HepG2 (cell line): ENCODE results near the gene TIMM44. TPM values are rescaled to one million over a fixed set of nuclear protein-coding genes. Genes with fewer than 3 reads are reported as not detected.

ENCODE experiments used
- ATAC-seq: fragments of 200-7000 bp; cut with Tn5 transposase; 3 replicates; pipeline ENCODE4 v1.9.1; 2020; ENCODE audit warnings: mild to moderate bottlenecking, moderate library complexity
- BruUV-seq: library from RNA; stranded (reverse); fragments of 400-500 nt; replicated peaks from 2 replicates; lab custom pipeline; 2021; lab: Mats Ljungman, UMichigan
- CTCF ChIA-PET: fragments of 300-600 bp; formaldehyde crosslinking; extraction: SDS; loops from one replicate; lab custom pipeline; 2021; ENCODE audit warnings: low total read pairs, inconsistent platforms, low intra/inter-chr PET ratio; lab: Yijun Ruan, JAX
- POLR2A ChIA-PET: fragments of 350-600 bp; sonication (Branson Sonifier 250); formaldehyde crosslinking; loops from one replicate; lab custom pipeline; 2020; ENCODE audit warnings: antibody characterized with exemption, inconsistent platforms; lab: Yijun Ruan, JAX
- DNase-seq: peaks from one replicate; pipeline ENCODE4 v3.0.0-alpha.2; 2015; ENCODE audit warnings: low spot score
- FAIRE-seq: peaks from 3 replicates; lab custom pipeline; 2011; peaks lifted over from hg19 to GRCh38; lab: Jason Lieb, UNC
- H2AFZ ChIP-seq: one replicate; pipeline ENCODE4 v1.6.1; 2011; ENCODE audit warnings: low read length, inconsistent platforms
- H3K27ac ChIP-seq: fragments of 300-600 bp; 3 replicates; pipeline ENCODE4 v1.8.0; 2011; ENCODE audit warnings: mixed run types, mild to moderate bottlenecking, mixed read lengths, low read length, inconsistent platforms; ENCODE audit not compliant: insufficient read depth; ENCODE audit errors: extremely low read length
- H3K27me3 ChIP-seq, 2 experiments: fragments of 200-600 bp in 1 of 2; 2 replicates in 1 of 2; 3 replicates in 1 of 2; pipeline versions ENCODE4 v1.6.0 to v1.8.0; 2011; ENCODE audit warnings: low read length in 2 of 2, mild to moderate bottlenecking in 2 of 2, moderate library complexity in 2 of 2, inconsistent platforms in 1 of 2; ENCODE audit not compliant: insufficient read depth in 2 of 2, control insufficient read depth in 1 of 2
- H3K36me3 ChIP-seq, 2 experiments: fragments of 200-600 bp in 1 of 2; replicated peaks in 1 of 2; 2 replicates in 1 of 2; 3 replicates in 1 of 2; pipeline versions ENCODE4 v1.5.1 to v1.8.0; 2011; ENCODE audit warnings: low read length in 2 of 2, inconsistent platforms in 1 of 2; ENCODE audit not compliant: insufficient read depth in 2 of 2, control insufficient read depth in 1 of 2
- H3K4me1 ChIP-seq: 2 replicates; pipeline ENCODE4 v1.5.1; 2012; ENCODE audit warnings: low read length, inconsistent platforms; ENCODE audit not compliant: insufficient read depth
- H3K4me2 ChIP-seq: 2 replicates; pipeline ENCODE4 v1.6.0; 2011; ENCODE audit warnings: low read depth, low read length, inconsistent platforms
- H3K4me3 ChIP-seq, 3 experiments: fragments of 200-600 bp in 1 of 3; sonication (generic), shearing (Covaris generic) in 1 of 3; replicated peaks in 1 of 3; 2 replicates each; pipeline ENCODE4 v1.5.1; 2011 to 2016; ENCODE audit warnings: low read length in 3 of 3, inconsistent platforms in 2 of 3, low read depth in 2 of 3, mild to moderate bottlenecking in 2 of 3, control low read depth in 1 of 3, mixed read lengths in 1 of 3; ENCODE audit not compliant: insufficient read depth in 1 of 3
- H3K79me2 ChIP-seq: one replicate; pipeline ENCODE4 v1.6.1; 2011; ENCODE audit warnings: low read length, inconsistent platforms; ENCODE audit not compliant: insufficient read depth
- H3K9ac ChIP-seq: 2 replicates; pipeline ENCODE4 v1.6.0; 2011; ENCODE audit warnings: mild to moderate bottlenecking, low read depth, low read length, inconsistent platforms; ENCODE audit not compliant: insufficient read depth
- H3K9me3 ChIP-seq: 2 replicates; pipeline ENCODE4 v1.5.1; 2012; ENCODE audit warnings: mild to moderate bottlenecking, low read length
- H4K20me1 ChIP-seq: 2 replicates; pipeline ENCODE4 v1.6.0; 2011; ENCODE audit warnings: inconsistent platforms, mild to moderate bottlenecking, low read length, moderate library complexity; ENCODE audit not compliant: insufficient read depth
- ARNT ChIP-seq: fragments of 450-650 bp; IDR thresholded peaks from 2 replicates; pipeline ENCODE4 v1.6.1; 2017
- ASH2L ChIP-seq: fragments of 300-600, 200-600 bp; sonication (generic); IDR thresholded peaks from 2 replicates; pipeline ENCODE4 v1.7.0; 2017; ENCODE audit warnings: low read depth, mild to moderate bottlenecking, moderate library complexity, mixed read lengths, low read length; ENCODE audit not compliant: insufficient read length
- CBFB ChIP-seq: sonication (generic); formaldehyde crosslinking; IDR thresholded peaks from 2 replicates; pipeline ENCODE4 v1.4.0; 2020; ENCODE audit warnings: missing genetic modification reagents
- CBX2 ChIP-seq, 2 experiments: fragments of 200-600 bp in 1 of 2; sonication (generic); formaldehyde crosslinking in 1 of 2; IDR thresholded peaks; 2 replicates each; pipeline versions ENCODE4 v1.7.0 to v1.8.1; 2018 to 2022; ENCODE audit warnings: low read depth in 2 of 2, low read length in 1 of 2, mild to moderate bottlenecking in 1 of 2, missing genetic modification reagents in 1 of 2
- KLF13 ChIP-seq: sonication (generic); formaldehyde crosslinking; IDR thresholded peaks from 2 replicates; pipeline ENCODE4 v1.4.0; 2020; ENCODE audit warnings: mild to moderate bottlenecking, missing genetic modification reagents
- MTA1 ChIP-seq: sonication (generic); formaldehyde crosslinking; IDR thresholded peaks from 2 replicates; pipeline ENCODE4 v1.4.0; 2020; ENCODE audit warnings: missing genetic modification reagents, mild to moderate bottlenecking, borderline replicate concordance
- MZF1 ChIP-seq: sonication (generic); formaldehyde crosslinking; IDR thresholded peaks from 2 replicates; pipeline ENCODE4 v1.8.1; 2023; ENCODE audit warnings: mild to moderate bottlenecking, missing genetic modification reagents, borderline replicate concordance
- SIX4 ChIP-seq: sonication (generic); formaldehyde crosslinking; IDR thresholded peaks from 2 replicates; pipeline ENCODE4 v1.4.0; 2020; ENCODE audit warnings: missing genetic modification reagents
- YEATS2 ChIP-seq: sonication (generic); formaldehyde crosslinking; IDR thresholded peaks from 2 replicates; pipeline ENCODE4 v1.4.0; 2020; ENCODE audit warnings: missing genetic modification reagents, borderline replicate concordance
- ZNF557 ChIP-seq: sonication (generic); formaldehyde crosslinking; IDR thresholded peaks from 2 replicates; pipeline ENCODE4 v1.4.0; 2020; ENCODE audit warnings: missing genetic modification reagents
- ZNF883 ChIP-seq: sonication (generic); formaldehyde crosslinking; IDR thresholded peaks from 2 replicates; pipeline ENCODE4 v1.5.1; 2020; ENCODE audit warnings: mild to moderate bottlenecking, missing genetic modification reagents; ENCODE audit errors: not compliant biosample characterization
- WGBS: methylation state at CpG from one replicate; pipeline ENCODE4 v1.1.6; 2017; ENCODE audit warnings: low lambda C conversion rate; 5-methylcytosine and 5-hydroxymethylcytosine counted together
- in situ Hi-C: cut with HindIII; loops from 2 replicates; pipeline ENCODE4 v1.10.0; 2017; ENCODE audit warnings: low pct_unique_long_range_greater_than_20kb; ENCODE audit not compliant: extremely low pct_ligation_motif_present
- intact Hi-C: fragments of 100-400 bp; cut with micrococcal nuclease; formaldehyde crosslinking; loops from one replicate; pipeline ENCODE4 v1.10.0; 2022; ENCODE audit not compliant: unreplicated experiment
- polyA plus RNA-seq, 8 experiments: library from polyadenylated mRNA; depleted of rRNA in 3 of 8; stranded (reverse) in 7 of 8; unstranded in 1 of 8; fragments of >200 nt; fragmentation: Illumina TruSeq in 4 of 8; extraction: Trizol in 4 of 8; gene quantifications; 2 replicates each; pipeline versions ENCODE4 v1.2.1 to v1.2.3, GENCODE V29; 2011 to 2016; ENCODE audit warnings: low read depth in 4 of 8, missing spikeins in 1 of 8, mixed read lengths in 1 of 8; ENCODE audit not compliant: insufficient read depth in 1 of 8
- total RNA-seq, 5 experiments: library from RNA; depleted of rRNA; stranded (reverse); fragments of >200 nt; fragmentation: Illumina TruSeq; extraction: Trizol; gene quantifications; 2 replicates each; pipeline ENCODE4 v1.2.3, GENCODE V29; 2016; ENCODE audit warnings: low read depth in 1 of 5
- TF ChIP-seq, protein P1 (sequence below): sonication (generic); formaldehyde crosslinking; IDR thresholded peaks from 2 replicates; pipeline ENCODE4 v1.4.0; 2020; ENCODE audit warnings: missing genetic modification reagents
- TF ChIP-seq, protein P2 (sequence below): IDR thresholded peaks from 2 replicates; pipeline ENCODE4 v1.6.1; 2016; ENCODE audit warnings: missing biosample characterization, missing genetic modification reagents, low read depth
- TF ChIP-seq, protein P3 (sequence below): sonication (generic); formaldehyde crosslinking; IDR thresholded peaks from 2 replicates; pipeline ENCODE4 v1.4.0; 2020; ENCODE audit warnings: mild to moderate bottlenecking, missing genetic modification reagents
- TF ChIP-seq, protein P4 (sequence below): sonication (generic); formaldehyde crosslinking; IDR thresholded peaks from 2 replicates; pipeline ENCODE4 v1.5.0; 2020; ENCODE audit warnings: mild to moderate bottlenecking, missing genetic modification reagents, borderline replicate concordance

The TIMM44 gene
- total and polyA plus RNA-seq, 2 of the 13 experiments (the other 11 are each of a cell fraction or from before 2014, with no cell fraction given) = 42.9 to 72.6 TPM

DNA sequence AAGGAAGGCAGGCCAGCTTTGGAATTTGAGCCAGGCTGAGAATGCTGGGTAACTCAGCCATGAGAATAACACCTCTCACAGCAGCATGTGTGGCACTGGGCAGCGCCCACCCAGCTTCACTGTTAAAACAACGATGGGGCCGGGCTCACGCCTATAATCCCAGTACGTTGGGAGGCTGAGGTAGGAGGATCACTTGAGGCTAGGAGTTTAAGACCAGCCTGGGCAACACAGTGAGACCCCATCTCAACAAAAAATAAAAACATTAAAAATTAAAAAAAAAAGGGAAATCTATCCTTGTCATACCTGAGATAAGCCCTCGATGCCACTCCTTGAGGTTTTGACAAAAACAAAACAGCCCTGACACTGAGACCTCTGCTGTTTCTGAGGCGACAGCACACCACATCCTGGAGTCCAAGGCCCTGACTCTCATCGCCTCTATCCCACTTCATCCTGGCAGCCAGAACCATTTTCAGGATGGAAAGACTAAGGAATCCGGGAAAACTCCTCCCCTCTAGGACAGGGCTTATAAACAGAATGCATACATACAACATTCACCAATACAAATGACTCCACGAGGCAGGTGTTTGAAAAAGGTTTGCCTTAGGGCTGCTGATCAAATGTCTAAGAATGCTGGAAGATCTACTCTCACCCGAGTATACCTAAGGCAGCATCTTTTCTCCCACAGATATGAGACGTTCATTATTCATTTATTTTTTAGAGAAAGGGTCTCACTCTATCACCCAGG, 22.6 kb upstream of the TIMM44 start (continued):
- no peak for TF ChIP-seq SIX4 (CRISPR knock-in tag)
- no peak for TF ChIP-seq MTA1 (CRISPR knock-in tag)
- no peak for TF ChIP-seq KLF13 (CRISPR knock-in tag)
- TF ChIP-seq, protein P1, sequence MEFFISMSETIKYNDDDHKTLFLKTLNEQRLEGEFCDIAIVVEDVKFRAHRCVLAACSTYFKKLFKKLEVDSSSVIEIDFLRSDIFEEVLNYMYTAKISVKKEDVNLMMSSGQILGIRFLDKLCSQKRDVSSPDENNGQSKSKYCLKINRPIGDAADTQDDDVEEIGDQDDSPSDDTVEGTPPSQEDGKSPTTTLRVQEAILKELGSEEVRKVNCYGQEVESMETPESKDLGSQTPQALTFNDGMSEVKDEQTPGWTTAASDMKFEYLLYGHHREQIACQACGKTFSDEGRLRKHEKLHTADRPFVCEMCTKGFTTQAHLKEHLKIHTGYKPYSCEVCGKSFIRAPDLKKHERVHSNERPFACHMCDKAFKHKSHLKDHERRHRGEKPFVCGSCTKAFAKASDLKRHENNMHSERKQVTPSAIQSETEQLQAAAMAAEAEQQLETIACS (CRISPR knock-in tag) = no peak
- no peak for TF ChIP-seq CBFB (CRISPR knock-in tag)
- TF ChIP-seq, protein P2, sequence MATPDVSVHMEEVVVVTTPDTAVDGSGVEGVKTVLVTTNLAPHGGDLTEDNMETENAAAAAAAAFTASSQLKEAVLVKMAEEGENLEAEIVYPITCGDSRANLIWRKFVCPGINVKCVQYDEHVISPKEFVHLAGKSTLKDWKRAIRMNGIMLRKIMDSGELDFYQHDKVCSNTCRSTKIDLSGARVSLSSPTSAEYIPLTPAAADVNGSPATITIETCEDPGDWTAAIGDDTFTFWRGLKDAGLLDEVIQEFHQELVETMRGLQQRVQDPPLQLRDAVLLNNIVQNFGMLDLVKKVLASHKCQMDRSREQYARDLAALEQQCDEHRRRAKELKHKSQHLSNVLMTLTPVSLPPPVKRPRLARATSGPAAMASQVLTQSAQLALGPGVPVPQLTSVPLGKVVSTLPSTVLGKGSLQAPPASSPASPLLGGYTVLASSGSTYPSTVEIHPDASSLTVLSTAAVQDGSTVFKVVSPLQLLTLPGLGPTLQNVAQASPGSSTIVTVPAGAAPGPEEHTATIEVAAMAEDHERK (CRISPR knock-in tag) = no peak
- TF ChIP-seq ASH2L = no peak

DNA sequence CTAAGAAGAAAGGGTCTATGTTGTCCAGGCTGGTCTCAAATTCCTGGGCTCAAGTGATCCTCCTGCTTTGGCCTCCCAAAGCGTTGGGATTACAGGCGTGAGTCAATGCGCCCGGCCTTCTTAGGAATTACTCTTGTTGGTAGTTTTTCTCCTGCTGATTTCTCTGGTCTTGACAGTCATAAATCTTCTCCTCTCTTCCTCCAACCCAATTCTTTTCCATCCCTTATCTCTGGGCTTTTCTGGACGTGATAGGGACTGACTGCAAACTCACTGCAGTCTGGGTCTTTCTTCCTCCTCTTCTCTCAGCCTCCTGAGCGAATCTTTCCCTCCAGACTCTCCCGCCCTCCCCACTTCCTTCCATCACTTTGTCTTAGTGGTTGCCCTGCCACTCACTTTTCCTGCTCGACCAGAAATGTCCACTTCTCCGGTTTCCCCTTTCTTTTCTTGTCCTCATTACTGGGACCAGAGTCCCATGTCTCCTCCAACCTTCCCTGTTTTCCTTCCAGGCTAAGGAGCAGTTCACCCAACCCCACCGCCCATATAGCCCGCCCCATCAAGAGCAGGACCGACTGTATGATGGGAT, 21.9 kb upstream of the TIMM44 start:
- in situ Hi-C loops = no loop called here
- POLR2A ChIA-PET = interaction anchor here (1.4 kb wide), 1 partner anchor 21 kb away, joined by 7 read pairs; the partner anchor contains the start of gene TIMM44
- no TSS peak for BruUV-seq
- TF ChIP-seq ZNF883 (CRISPR knock-in tag) (no peak), CBX2 (IDR thresholded peaks at IDR 0.05; ENCODE audit: low read depth, low read length) (no peak), CBX2 (CRISPR knock-in tag; IDR thresholded peaks at IDR 0.05; ENCODE audit: low read depth) (no peak), YEATS2 (no peak), ARNT (no peak), ZNF557 (CRISPR knock-in tag) (no peak), MZF1 (CRISPR knock-in tag) (no peak)
- TF ChIP-seq, protein P3, sequence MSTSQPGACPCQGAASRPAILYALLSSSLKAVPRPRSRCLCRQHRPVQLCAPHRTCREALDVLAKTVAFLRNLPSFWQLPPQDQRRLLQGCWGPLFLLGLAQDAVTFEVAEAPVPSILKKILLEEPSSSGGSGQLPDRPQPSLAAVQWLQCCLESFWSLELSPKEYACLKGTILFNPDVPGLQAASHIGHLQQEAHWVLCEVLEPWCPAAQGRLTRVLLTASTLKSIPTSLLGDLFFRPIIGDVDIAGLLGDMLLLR (CRISPR knock-in tag) = no peak
- TF ChIP-seq, protein P4, sequence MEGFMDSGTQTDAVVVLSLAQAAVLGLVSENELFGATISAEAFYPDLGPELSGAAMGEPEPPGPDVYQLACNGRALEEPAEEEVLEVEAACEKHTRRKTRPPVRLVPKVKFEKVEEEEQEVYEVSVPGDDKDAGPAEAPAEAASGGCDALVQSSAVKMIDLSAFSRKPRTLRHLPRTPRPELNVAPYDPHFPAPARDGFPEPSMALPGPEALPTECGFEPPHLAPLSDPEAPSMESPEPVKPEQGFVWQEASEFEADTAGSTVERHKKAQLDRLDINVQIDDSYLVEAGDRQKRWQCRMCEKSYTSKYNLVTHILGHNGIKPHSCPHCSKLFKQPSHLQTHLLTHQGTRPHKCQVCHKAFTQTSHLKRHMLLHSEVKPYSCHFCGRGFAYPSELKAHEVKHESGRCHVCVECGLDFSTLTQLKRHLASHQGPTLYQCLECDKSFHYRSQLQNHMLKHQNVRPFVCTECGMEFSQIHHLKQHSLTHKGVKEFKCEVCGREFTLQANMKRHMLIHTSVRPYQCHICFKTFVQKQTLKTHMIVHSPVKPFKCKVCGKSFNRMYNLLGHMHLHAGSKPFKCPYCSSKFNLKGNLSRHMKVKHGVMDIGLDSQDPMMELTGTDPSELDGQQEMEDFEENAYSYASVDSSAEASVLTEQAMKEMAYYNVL (CRISPR knock-in tag) = no peak

More for the DNA sequence above, 21.9 kb upstream of the TIMM44 start:
- H4K20me1 ChIP-seq = no peaks in the 10 kb centered on the region
- H3K9ac ChIP-seq = no peak overlapping the region
- H3K79me2 ChIP-seq = no peaks in the 10 kb centered on the region
- ATAC-seq (no peak), FAIRE-seq (no peak), DNase-seq (no peak)
- no peaks in the 10 kb centered on the region for H3K9me3 ChIP-seq
- H3K27me3 ChIP-seq = no peaks in the 10 kb centered on the region
- H3K4me1 ChIP-seq = peaks cover 24% of the 10 kb centered on the region
- intact Hi-C loops = no loop called here
- H3K36me3 ChIP-seq = peaks cover 22 to 79% of the 10 kb centered on the region in 2 experiments; a peak in 4 of 5 replicates
- H3K4me2 ChIP-seq = no peak overlapping the region
- 98% methylated on average over 12 of the region's 12 CpGs for WGBS
- H3K27ac ChIP-seq = no peak overlapping the region
- H2AFZ ChIP-seq = no peak overlapping the region
- no peak overlapping the region for H3K4me3 ChIP-seq
- CTCF ChIA-PET = no interaction called here
